OCI-LY7 (cell line): ENCODE measurements around the gene KAZN.

Experiments
- EZH2phosphoT487 ChIP-seq: fragments of 200-600 bp; sonication (generic); IDR thresholded peaks from 2 replicates; pipeline ENCODE4 v1.6.1; 2018; ENCODE audit warnings: low read depth, borderline replicate concordance, mild to moderate bottlenecking, mixed run types, antibody characterized with exemption, low read length, moderate library complexity, mixed read lengths
- TF ChIP-seq, protein P1 (sequence below): fragments of 200-600 bp; sonication (generic); conservative IDR thresholded peaks from 2 replicates; pipeline ENCODE4 v1.5.1; 2014; ENCODE audit warnings: mild to moderate bottlenecking, antibody characterized with exemption, low read length, moderate library complexity, mixed read lengths

DNA sequence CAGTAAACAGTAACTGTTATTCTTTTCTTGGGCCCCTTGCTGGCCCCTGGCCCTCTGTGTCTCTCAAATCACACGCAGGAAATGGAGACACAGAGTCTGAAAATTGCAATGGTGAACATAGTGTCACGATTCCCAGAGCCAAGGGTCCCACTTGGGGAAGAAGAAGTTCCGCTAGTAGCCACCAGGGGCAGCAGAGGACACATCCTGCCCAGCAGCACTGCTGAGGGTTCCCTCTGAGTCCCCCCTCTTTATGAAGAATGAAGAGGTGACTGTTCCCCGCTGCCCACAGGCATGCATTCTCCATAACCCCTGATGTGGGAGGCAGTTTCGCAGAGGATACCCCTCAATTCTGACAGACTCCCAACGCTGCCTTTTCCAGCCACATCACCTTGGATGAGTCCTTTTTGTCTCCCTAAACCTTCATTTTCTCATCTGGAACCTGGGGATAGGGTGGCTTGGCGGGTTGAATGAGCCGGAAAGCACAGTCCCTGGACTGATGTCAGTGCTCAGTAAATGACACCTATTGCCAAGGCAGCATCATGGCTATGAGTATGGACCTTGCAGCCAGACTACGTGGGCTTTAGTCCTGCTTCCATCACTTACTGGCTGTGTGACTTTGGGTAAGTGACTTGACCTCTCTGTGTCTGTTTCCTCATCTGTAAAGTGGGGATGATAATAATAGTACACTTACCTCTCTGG lies 317.0 kb downstream of the KAZN start:
- TF ChIP-seq, protein P1, sequence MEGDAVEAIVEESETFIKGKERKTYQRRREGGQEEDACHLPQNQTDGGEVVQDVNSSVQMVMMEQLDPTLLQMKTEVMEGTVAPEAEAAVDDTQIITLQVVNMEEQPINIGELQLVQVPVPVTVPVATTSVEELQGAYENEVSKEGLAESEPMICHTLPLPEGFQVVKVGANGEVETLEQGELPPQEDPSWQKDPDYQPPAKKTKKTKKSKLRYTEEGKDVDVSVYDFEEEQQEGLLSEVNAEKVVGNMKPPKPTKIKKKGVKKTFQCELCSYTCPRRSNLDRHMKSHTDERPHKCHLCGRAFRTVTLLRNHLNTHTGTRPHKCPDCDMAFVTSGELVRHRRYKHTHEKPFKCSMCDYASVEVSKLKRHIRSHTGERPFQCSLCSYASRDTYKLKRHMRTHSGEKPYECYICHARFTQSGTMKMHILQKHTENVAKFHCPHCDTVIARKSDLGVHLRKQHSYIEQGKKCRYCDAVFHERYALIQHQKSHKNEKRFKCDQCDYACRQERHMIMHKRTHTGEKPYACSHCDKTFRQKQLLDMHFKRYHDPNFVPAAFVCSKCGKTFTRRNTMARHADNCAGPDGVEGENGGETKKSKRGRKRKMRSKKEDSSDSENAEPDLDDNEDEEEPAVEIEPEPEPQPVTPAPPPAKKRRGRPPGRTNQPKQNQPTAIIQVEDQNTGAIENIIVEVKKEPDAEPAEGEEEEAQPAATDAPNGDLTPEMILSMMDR, result peak; percentile 86
- no peak for TF ChIP-seq EZH2phosphoT487
